Ureter (tissue), 1 donor: ENCODE results near the gene USP53. TPM values are rescaled to one million over a fixed set of nuclear protein-coding genes. Genes with fewer than 3 reads are reported as not detected.
"Not testable (repeated sequence)": the region's sequence is repeated elsewhere in the genome, so short reads cannot be mapped to it uniquely, and the experiment has no call there.

Experiments
- DNase-seq: peaks from one replicate; pipeline ENCODE4 v3.0.0-alpha.2; 2020; ENCODE audit warnings: low spot score
- total RNA-seq: library from RNA; stranded (reverse); gene quantifications from one replicate; pipeline ENCODE4 v1.2.4, GENCODE V29; 2023
- donor health status: DM: yes; HTN: yes; CAD: no.

The USP53 gene
- total RNA-seq, 1 donor from 2014 or later = 108 TPM

DNA sequence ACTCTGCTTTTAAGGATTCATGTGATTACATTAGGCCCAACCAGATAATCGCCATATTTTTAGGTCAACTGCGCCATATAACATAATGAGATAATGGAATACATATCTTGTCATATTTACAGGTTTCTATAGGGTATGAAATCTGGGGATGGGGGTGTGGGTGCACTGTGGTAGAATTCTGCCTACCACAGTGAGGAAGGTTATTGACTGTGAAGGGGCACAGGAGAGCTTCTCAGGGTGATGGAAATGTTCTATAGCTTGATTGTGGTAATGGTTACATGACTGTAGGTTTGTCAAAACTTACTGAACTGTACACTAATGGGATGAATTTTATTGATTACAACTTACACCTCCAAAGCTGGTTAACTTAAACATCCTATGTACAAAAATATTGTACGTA, 15.9 kb downstream of the USP53 start:
- DNase-seq = no peak

DNA sequence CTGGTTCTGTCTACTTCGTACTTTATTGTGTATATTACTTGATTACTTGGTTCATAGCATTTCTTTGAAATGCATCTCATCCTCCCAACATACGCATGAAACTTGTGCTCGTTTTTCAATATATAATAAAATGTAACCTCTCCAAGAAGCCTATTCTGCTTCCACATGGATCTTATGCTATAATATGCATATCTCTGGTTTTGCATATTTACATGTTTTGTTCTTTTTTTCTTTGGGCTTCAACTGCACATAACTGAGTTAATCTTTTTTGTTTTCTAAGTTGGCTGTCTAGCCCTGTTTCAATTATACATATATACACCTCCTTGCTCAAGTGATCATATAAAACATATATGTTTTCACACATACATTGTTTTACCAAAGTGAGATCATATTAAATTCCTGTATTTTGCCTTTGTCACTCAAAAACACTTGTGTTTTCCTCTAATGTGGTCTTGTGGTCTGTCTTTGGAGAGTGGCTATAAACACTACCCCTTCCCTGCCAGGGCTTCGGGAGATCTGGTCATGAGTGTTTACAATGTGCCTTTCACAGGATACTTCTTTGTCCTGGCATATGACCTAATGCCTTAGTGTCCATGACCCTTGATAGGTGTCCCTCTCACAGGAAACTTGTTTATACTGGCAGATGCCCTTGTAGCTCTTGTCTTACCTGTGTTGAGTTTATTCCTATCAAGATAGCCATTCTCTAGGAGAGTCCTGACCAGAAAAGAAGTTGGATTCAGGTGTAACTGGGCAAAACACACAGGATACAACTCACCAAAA, 17.6 kb downstream of the USP53 start:
- no peak for DNase-seq

DNA sequence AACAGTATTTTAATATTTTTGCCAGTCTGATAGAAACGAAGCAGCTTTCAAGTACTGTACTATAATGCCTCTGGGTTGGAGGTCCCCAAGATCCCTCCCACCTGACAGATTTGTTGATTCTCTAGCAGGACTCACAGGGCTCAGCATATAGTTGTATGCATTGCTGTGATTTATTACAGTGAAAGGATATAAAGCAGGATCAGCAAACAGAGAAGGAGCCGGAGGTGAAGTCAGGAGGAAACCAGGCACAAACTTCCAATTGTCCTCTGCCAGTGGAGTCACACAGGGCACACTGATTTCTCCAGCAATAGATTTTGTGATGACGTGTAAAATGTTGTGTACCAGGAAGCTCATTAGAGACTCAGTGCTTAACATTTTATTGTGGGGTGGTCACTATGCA, 19.0 kb downstream of the USP53 start:
- no peak for DNase-seq

DNA sequence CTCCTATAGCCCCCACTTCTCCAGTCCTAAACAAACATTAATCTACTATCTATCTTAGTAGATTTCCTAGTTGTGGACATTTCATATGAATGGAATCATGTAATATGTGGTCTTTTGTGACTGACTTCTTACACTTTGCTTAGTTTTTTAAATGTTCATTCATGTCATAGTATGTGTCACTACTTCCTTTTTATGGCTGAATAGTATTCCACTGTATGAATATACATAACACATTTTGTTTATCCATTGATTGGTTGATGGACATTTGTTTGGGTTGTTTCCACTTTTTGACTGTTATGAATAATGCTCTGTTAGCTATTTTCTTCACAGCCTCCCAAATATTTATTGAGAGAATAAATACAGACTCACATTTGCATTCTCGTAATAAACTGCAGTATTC, 19.8 kb downstream of the USP53 start:
- DNase-seq = no peak

DNA sequence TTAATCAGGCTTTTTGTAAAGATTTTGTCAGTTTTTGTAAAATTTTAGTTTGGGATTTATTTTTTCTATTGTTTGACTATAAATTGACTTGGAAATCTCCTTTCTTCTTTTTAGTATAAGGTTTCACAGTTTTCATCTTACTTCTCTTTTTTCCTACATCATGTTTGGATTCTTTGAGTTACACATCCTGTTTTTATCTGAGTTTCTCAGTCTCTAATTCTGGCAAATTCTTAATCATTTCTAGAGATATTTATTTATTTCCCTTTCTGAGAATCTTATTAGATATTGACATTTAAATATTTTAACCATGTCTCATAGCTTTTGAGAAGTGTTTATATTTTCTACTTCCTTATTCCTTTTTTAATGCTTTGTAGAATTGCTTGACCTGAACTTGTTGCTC, 20.7 kb downstream of the USP53 start:
- DNase-seq = no peak

DNA sequence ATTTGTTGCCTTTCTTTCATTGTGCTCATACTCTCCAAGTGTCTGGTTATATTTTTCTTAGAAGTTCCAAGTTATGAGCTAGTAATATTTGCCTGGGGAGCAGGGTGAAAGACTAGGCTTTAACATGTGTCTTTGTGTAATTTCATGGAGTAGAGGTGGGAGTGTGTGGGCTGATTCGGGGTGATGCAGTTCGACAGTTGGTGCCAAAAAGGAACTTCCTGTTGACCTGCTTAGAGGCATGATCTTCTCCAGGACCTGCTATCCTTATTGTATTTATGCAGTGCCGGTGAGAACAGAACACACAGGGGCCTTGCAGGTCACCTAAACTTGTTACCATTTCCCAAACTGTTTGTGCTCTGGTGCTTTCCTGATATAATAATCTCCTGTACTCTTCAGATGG, 21.2 kb downstream of the USP53 start:
- DNase-seq = no peak

DNA sequence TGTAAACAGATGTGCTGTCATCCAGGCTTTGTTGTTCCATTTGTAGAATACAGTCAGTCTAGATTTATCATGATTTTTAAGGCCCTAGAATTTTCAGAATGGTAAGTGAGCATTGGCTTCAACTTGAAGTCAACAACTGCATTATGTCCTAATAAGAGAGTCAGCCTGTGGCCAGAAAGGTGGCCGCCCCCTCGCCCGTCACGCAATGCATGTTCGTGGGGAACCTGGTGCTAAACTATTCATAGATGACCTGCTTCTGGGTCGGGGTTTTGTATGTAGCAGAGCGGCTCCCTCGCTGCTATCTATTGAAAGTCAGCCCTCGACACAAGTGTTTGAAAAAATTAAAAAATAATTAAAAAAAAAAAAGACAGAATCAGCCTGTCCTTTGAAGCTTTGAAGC, 24.7 kb downstream of the USP53 start:
- DNase-seq = no peak

DNA sequence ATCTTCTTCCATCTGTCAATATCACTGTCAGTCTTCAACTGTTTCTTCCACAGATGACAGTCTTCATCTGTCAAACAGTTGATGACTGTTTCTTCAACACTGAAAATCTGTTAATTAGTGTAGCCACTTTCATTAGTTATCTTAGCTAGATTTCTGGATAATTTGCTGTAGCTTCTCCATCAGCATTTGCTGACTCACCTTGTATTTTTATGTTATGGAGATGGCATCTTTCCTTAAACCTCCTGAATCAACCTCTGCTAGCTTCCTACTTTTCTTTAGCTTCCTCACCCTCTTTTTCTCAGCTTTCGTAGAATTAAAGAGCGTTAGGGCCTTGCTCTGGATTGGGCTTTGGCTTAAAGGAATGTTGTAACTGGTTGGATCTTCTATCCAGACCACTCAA, 25.1 kb downstream of the USP53 start:
- DNase-seq = no peak

DNA sequence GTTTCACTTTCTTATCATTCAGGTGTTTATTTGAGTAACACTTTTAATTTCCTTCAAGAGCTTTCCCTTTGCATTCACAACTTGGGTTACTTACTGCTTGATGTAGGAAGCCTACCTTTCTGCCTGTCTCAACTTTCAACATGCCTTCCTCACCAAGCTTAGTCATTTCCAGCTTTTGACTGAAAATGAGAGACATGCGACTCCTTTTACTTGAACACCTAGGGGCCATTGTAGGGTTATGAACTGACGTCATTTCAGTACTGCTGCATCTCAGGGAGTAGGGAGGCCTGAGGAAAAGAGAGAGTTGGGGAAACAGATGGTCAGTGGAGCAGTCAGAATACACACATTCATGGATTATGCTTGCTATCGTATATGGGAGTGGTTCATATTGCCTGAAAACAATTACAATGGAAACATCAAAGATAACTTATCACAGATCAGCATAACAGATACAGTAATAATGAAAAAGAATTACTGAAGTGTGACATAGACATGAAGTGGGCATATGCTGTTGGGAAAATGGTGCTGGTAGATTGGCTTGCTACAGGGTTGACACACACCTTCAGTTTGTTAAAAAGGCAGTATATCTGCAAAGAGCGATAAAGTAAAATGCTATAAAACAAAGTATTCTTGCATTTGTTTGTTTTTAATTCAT, 25.7 kb downstream of the USP53 start:
- no peak for DNase-seq

DNA sequence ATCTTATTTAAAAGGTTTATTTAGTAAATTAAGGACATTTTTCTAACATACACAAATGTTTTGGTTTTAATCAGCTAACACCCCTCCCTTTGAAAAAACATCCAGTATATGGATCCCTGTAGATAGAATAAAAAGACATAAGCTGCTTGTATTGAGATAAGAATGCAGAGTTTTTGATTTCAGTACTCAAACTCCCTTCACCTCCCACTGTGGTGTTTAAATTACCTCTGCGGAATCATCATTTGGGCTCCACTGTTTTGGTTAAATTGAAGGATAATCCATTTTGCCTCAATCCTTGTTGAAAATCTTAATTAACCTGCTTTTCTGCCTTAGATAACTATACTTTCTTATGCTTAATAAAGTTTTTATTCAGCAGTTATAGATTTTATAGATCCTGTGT, 27.6 kb downstream of the USP53 start:
- no peak for DNase-seq

DNA sequence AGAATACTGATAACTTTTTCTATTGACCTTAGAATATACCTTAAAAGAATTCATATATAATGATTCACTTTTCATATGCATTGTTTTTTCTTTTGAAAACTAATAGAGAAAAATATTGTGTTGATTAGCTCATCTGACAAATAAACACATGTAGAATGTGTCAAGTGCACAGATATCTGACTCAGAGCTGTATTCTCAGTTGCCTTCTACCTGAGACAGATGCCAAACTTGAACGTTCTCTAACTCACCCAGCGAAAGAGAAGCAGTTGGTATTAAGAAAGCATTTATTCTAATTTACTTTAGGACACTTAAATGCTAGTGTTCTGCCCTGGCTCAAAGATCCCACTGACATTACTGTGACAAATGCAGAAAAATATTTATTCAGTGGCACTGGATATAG, 28.1 kb downstream of the USP53 start:
- no peak for DNase-seq

DNA sequence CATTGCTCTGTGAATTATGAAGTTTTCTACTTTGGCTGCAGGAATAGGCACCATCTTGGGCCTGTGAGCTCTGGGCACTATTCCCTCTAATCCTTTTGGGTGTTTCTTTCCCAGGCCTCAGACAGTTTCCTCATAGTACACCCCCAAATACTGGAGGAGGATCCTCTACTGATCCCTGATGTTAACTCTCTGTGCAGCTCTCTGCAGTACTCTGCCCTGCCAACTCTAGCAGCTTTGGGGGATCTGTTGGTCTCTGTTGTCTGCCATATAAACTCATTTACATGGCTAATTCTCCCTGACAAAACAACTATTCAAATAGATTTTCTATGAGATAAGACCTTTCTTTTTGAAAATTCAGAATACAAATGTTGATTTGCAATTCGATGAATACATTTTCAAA, 29.9 kb downstream of the USP53 start:
- DNase-seq = no peak

DNA sequence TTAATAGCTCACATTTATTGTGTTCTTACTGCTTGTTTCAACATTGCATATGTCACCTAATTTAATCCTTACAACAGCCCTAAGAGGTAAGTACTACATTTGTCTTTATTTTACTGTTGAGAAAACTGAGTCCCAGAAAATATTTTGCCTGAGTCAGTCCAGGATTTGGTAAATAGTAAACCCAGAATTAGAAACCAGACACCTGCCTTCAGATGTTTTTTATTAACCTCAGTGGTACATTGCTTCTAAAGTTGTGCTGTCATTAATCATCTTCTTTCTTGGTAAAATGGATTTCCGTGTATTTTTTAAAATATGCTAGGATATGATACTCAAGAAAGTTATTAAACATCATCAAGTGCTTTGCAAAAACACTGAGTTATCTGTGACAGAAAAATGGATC, 31.4 kb downstream of the USP53 start:
- DNase-seq = no peak

DNA sequence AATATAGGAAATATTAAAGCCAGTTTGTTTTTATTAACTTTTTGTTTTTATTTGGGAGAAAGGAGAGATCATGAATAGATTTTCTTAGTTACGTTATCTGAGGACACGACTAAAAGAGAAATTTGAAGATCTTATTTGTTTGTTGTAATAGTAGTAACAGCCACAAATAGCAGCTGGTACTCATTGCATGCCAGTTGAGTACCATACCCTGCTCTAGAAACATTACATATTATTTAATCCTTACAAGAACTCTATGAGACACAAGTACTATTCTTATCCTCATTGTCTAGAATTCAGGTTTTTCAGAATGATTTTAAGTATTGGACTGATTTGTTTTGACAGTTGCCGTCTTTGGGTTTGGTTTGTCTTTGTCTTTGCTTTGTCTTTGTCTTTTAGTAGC, 31.8 kb downstream of the USP53 start:
- DNase-seq = no peak

DNA sequence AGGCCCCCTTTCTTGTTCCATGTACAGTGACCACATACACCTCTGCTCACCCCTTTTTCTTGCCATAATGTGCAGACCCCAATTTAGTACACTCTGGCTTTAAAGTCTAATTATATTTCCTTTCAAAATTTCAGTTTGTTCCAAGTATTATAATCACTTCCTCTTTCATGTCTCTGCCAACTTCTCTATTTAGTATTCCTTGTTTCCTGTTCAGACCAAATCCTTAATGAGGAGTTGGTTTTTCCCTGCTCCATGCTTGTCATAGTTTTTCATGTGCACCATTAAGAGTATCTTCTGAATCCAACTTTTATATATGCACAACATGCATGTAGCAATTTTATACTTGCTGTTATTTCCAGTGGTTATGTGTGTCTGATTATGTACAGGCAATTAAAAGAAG, 32.3 kb downstream of the USP53 start:
- DNase-seq = no peak

DNA sequence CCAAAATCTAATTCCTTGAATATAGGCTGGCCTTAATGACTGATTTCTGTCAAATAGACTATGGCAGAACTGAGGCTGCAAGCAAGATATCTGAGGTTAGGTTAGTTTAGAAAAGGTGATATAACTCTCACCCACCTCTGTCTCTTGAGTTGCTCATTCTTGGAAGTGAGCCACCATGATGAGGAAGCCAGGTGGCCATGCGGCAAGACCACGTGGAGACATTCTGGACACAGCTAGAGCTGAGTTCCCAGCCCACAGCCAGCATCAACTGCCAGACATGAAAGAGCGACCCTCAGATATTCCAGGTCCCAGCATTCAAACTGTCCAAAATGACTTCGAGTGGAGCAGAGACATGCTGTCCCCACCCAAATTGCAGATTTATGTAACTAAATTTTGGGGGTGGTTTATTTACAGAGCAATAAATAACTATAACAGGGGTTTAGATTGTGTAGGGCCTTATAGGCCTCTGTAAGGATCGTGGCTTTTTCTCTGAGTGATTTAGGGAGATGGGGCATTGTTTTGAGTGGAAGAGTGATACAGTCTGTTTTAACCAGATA, 33.7 kb downstream of the USP53 start:
- no peak for DNase-seq

DNA sequence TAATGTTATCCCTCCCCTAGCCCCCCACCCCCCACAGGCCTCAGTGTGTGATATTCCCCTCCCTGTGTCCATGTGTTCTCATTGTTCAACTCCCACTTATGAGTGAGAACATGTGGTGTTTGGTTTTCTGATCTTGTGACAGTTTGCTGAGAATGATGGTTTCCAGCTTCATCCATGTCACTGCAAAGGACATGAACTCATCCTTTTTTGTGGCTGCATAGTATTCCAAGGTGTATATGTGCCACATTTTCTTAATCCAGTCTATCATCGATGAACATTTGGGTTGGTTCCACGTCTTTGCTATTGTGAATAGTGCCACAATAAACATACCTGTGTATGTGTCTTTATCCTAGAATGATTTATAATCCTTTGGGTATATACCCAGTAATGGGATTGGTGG, 38.5 kb downstream of the USP53 start:
- not testable (repeated sequence) for DNase-seq

DNA sequence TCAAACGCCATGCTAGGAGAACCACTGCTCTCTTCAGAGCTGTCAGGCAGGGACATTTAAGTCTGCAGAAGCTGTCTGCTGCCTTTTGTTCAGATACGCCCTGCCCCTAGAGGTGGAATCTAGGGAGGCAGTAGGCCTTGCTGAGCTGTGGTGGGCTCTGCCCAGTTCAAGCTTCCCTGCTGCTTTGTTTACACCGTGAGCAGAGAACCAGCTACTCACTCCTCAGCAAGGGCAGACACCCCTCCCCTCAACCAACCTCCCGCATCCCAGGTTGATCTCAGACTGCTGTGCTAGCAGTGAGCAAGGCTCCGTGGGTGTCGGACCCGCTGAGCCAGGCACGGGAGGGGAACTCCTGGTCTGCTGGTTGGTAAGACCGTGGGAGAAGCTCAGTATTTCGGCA, 42.7 kb downstream of the USP53 start:
- DNase-seq = not testable (repeated sequence)

DNA sequence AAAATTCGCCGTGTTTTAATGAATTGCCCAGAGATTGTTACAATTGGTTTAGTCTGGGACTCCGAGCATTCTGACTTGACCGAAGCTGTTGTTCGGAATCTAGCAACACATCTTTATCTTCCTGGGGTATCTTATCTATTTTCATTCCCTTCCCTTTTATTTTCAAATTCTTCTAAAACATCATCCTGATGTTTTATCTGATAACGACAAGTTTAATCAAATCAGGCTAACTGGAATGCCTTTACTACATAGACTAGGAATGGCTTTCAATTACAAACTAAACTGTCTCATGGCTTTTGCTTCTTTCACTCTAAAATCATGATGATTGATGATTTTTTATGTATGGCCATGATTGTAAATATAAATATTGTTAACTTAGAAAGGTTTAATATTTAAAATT, 48.0 kb downstream of the USP53 start:
- DNase-seq = no peak

DNA sequence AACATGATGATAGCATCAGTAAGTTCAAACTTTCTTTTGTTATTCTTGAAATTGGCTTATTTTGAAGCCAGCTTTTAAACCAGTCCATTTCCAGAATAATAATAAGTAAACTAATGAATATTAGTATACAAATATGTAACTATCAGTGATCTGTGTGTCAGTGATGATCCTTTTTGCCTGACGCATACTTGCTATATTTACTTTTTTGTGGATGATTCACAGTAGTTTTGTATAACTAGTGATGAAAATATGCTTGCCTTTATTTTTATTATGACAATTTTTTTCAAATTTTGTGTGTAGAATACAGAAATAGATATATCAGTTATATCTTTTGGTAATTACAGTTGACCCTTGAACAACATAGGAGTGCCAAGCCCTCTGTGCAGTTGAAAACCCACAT, 49.5 kb downstream of the USP53 start:
- no peak for DNase-seq

DNA sequence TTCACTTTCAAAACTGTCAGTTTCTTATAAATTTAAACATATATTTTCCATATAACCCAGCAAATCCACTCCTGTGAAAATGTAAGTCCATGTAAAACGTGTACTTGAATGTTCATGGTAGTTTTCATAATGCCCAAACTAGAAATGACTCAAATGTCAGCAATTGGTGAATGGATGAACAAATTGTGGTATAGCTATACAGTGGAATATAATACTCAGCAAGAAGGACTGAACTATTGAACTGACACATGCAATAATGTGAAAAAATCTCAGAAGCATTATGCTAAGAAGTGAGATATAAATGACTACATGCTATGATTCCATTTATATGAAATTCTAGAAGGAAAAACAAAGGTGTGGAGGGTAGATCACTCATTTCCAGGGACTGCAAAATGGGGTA, 52.2 kb downstream of the USP53 start:
- no peak for DNase-seq

DNA sequence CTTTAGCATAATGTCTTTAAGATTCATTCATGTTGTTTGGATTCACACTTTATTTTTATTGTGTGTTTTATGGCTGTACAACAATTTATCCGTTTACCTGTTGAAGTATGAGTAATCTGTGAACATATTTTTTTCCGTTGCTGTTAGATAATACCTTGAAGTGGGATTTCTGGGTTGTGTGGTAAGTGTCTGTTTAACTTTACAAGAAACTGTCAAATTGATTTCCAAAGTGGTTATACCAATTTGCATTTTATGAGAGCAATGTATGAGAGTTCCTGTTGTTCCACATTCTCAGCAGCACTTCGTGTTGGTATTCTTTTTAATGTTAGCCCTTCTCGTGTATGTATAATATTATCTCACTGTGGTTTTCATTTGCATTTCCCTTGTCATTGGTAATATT, 53.6 kb downstream of the USP53 start:
- DNase-seq = no peak

DNA sequence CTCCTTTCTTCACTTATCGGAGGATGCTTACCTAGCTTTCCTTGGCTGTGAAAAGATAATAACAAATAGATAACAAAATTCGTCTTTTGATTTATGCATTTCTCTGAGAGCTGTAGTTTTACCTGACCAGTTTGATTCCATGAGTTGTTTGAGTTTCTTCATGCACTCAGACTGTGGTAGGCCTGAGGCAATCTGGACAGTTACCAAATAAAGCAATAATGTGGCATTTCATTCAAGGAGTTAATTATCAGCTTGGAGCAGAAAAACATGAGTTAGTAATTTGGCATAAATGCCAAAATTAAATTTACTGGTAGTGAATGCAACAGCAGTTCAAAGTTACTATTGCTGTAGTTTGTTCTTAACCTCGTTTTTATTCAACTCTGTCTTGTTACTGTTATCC, 56.0 kb downstream of the USP53 start:
- no peak for DNase-seq
